GM23338 (cell line): ENCODE results near the gene LIMCH1.

ENCODE experiments used
- CTCF ChIP-seq, 2 experiments: fragments of 200-600 bp in 1 of 2; sonication (generic) in 1 of 2; conservative IDR thresholded peaks; 2 replicates each; pipeline versions ENCODE4 v1.5.1 to v1.6.1; 2016 to 2017; ENCODE audit warnings: antibody characterized with exemption in 2 of 2, low read depth in 2 of 2, mild to moderate bottlenecking in 2 of 2, moderate library complexity in 1 of 2
- EZH2 ChIP-seq: fragments of 200-600 bp; sonication (generic); IDR thresholded peaks from one replicate; pipeline ENCODE4 v1.8.0; 2017; ENCODE audit warnings: antibody characterized with exemption, mild to moderate bottlenecking, low read depth; ENCODE audit not compliant: unreplicated experiment
- POLR2AphosphoS5 ChIP-seq: IDR thresholded peaks from 2 replicates; pipeline ENCODE4 v1.6.1; 2016; ENCODE audit warnings: antibody characterized with exemption, low read depth
- STAT1 ChIP-seq: IDR thresholded peaks from one replicate; pipeline ENCODE4 v1.6.1; 2016; ENCODE audit warnings: antibody characterized with exemption; ENCODE audit not compliant: unreplicated experiment

- TF ChIP-seq CTCF (conservative IDR thresholded peaks at IDR 0.05; ENCODE audit: low read depth in 2 of 2) (no peak), EZH2 (no peak), STAT1 (no peak), POLR2AphosphoS5 (no peak)
Observed at GRCh38 chr4:41665636-41666207, 127.8 kb downstream of the LIMCH1 start.
